H1 (cell line): ENCODE data around the gene PIWIL1. TPM values are rescaled to one million over a fixed set of nuclear protein-coding genes. Genes with fewer than 3 reads are reported as not detected.

Experiments used
- ATF2 ChIP-seq: IDR thresholded peaks from 2 replicates; pipeline ENCODE4 v1.6.1; 2012; ENCODE audit warnings: low read length, inconsistent platforms
- MAFK ChIP-seq: IDR thresholded peaks from 2 replicates; pipeline ENCODE4 v1.6.1; 2012; ENCODE audit warnings: low read depth, mild to moderate bottlenecking, improper control_type of control experiment, low read length
- RXRA ChIP-seq: IDR thresholded peaks from 2 replicates; pipeline ENCODE4 v1.6.1; 2011; ENCODE audit warnings: low read depth, mild to moderate bottlenecking, low read length, moderate library complexity; ENCODE audit not compliant: insufficient read depth
- SIRT6 ChIP-seq: IDR thresholded peaks from one replicate; pipeline ENCODE4 v1.7.1; 2012; ENCODE audit warnings: low read length, inconsistent platforms
- SP4 ChIP-seq: IDR thresholded peaks from 2 replicates; pipeline ENCODE4 v1.6.1; 2012; ENCODE audit warnings: low read length, inconsistent platforms
- SUZ12 ChIP-seq: fragments of 200-600 bp; sonication (generic); IDR thresholded peaks from 2 replicates; pipeline ENCODE4 v1.6.1; 2012; ENCODE audit warnings: mild to moderate bottlenecking, inconsistent platforms, low read length, moderate library complexity, mixed read lengths
- polyA plus RNA-seq, 7 experiments: library from polyadenylated mRNA; depleted of rRNA in 3 of 7; stranded (reverse) in 5 of 7; unstranded in 2 of 7; fragments of >200 nt in 5 of 7; fragments of 200-250 nt in 2 of 7; gene quantifications; 1 replicate in 5 of 7; 2 replicates in 1 of 7; 4 replicates in 1 of 7; pipeline versions ENCODE4 v1.2.1 to v1.2.3, GENCODE V29; 2011 to 2013; ENCODE audit warnings: missing spikeins in 2 of 7, mixed read lengths in 2 of 7
- total RNA-seq: library from RNA; stranded (reverse); fragmentation: NEBNext Ultra II Directional; extraction: Animal tissue kit (Norgen Biotek cat#: 25700); gene quantifications from 2 replicates; pipeline ENCODE4 v1.2.1, GENCODE V29; 2021

PIWIL1 gene
- total and polyA plus RNA-seq, 2 of the 8 experiments (the other 6 are each of a cell fraction or from before 2014, with no cell fraction given) = not detected

GRCh38 chr12:130298322-130299021 lies 39.2 kb upstream of the PIWIL1 start (continued):
- TF ChIP-seq RXRA (no peak), SUZ12 (no peak), MAFK (no peak), SIRT6 (no peak), SP4 (no peak), ATF2 (no peak)
